Measurements from ENCODE around the gene DMAC2L. TPM values are rescaled to one million over a fixed set of nuclear protein-coding genes. Genes with fewer than 3 reads are reported as not detected.

The DMAC2L gene
- total and polyA plus RNA-seq, 10 of the 15 experiments (the other 5 are each of a cell fraction or from before 2014, with no cell fraction given) = 9.5 to 76.3 (median 28.2) TPM

DNA sequence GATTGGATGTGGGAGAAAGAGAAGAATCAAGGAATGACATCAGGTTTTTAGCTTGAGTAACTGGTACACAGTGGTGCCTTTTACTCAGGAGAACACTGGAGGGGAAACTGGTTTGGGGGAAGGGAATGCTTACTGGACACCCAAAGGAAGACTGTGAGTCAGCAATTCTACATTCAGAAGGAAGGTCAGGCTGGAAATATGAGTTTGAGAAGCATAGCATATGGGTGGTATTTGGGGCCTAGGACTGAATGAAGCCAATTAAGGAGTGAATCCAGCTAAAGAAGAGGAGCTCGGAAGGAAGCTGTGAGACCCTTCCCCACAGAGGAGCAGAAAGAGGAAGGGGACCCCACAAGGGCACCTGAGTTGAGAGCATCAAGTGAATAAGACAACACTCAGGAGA is 35.4 kb downstream of the DMAC2L start:
- ChIA-PET RAD21 (ENCODE audit: unreplicated experiment) (interaction anchor here (1.1 kb wide), 1 partner anchor 175 kb away, joined by 3 read pairs; no protein-coding TSS in a partner anchor), CTCF (interaction anchor here (0.8 to 2.1 kb wide), 7 partner anchors 10 to 430 kb away, joined by 3 to 6 read pairs (median 3); partner anchors contain the start of gene CDKL1), POLR2A (interaction anchor here (1.2 kb wide), 1 partner anchor 10 kb away, joined by 3 read pairs; no protein-coding TSS in a partner anchor), SMC1A (ENCODE audit: uncharacterized antibody, unreplicated experiment) (interaction anchor here (1.9 kb wide), 1 partner anchor 15 kb away, joined by 7 read pairs; no protein-coding TSS in a partner anchor)
- Histone ChIP-seq H4K20me1 (ENCODE audit: control insufficient read depth, insufficient read depth) (no peaks in the 10 kb centered on the region), H3K4me1 (ENCODE audit: control insufficient read depth, insufficient read depth, low read length) (peaks cover 9% of the 10 kb centered on the region), H3K9me3 (replicated peaks; ENCODE audit: control insufficient read depth, insufficient read depth, low read length) (no peaks in the 10 kb centered on the region), H2AFZ (ENCODE audit: control insufficient read depth, low read depth, low read length) (no peak overlapping the region), H3K27ac (ENCODE audit: control insufficient read depth, insufficient read depth) (no peak overlapping the region), H3K4me2 (ENCODE audit: control insufficient read depth, insufficient read depth) (no peak overlapping the region), H3K27me3 (replicated peaks in 1 of 2; ENCODE audit: control insufficient read depth in 2 of 2, insufficient read depth in 2 of 2, low read length in 1 of 2) (no peaks in the 10 kb centered on the region), H3K79me2 (ENCODE audit: control insufficient read depth, insufficient read depth, low read length) (no peaks in the 10 kb centered on the region), H3K36me3 (ENCODE audit: control insufficient read depth in 2 of 2, insufficient read depth in 2 of 2, low read length in 1 of 2) (no peaks in the 10 kb centered on the region; a peak in 1 of 4 replicates), H3K9ac (ENCODE audit: control insufficient read depth, insufficient read depth, low read length) (no peak overlapping the region), H3K4me3 (no peak overlapping the region)
- intact Hi-C loops (cut with micrococcal nuclease; ENCODE audit: unreplicated experiment) = loop anchor here (10.0 kb wide), 1 partner anchor 417 kb away; no protein-coding TSS in a partner anchor
- 100% methylated on average over 1 of the region's 1 CpG for WGBS (ENCODE audit: insufficient coverage, insufficient replicate concordance, low lambda C conversion rate, missing lambda C conversion rate)
- FAIRE-seq (no peak), DNase-seq (ENCODE audit: low read depth, low spot score) (no peak), ATAC-seq (no peak)
- in situ Hi-C loops (cut with MboI) = no loop called here
- BruUV-seq (replicated peaks) = no TSS peak
- TF ChIP-seq STAT3 (IDR thresholded peaks at IDR 0.05; ENCODE audit: low read depth, low read length) (no peak), BACH1 (IDR thresholded peaks at IDR 0.05; ENCODE audit: borderline replicate concordance) (no peak), MXI1 (IDR thresholded peaks at IDR 0.05; ENCODE audit: low read depth, low read length) (no peak), KDM1A (IDR thresholded peaks at IDR 0.05; ENCODE audit: borderline replicate concordance) (no peak), BMI1 (IDR thresholded peaks at IDR 0.05; ENCODE audit: borderline replicate concordance) (no peak), NR2C2 (IDR thresholded peaks at IDR 0.05; ENCODE audit: borderline replicate concordance, control insufficient read depth, insufficient read length, low read depth) (no peak), EED (IDR thresholded peaks at IDR 0.05; ENCODE audit: low read depth) (no peak), KAT2A (conservative IDR thresholded peaks at IDR 0.05; ENCODE audit: control insufficient read depth, low read depth, low read length) (no peak)
- TF ChIP-seq, protein P1, sequence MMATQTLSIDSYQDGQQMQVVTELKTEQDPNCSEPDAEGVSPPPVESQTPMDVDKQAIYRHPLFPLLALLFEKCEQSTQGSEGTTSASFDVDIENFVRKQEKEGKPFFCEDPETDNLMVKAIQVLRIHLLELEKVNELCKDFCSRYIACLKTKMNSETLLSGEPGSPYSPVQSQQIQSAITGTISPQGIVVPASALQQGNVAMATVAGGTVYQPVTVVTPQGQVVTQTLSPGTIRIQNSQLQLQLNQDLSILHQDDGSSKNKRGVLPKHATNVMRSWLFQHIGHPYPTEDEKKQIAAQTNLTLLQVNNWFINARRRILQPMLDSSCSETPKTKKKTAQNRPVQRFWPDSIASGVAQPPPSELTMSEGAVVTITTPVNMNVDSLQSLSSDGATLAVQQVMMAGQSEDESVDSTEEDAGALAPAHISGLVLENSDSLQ (IDR thresholded peaks at IDR 0.05) = no peak
- TF ChIP-seq, protein P2, sequence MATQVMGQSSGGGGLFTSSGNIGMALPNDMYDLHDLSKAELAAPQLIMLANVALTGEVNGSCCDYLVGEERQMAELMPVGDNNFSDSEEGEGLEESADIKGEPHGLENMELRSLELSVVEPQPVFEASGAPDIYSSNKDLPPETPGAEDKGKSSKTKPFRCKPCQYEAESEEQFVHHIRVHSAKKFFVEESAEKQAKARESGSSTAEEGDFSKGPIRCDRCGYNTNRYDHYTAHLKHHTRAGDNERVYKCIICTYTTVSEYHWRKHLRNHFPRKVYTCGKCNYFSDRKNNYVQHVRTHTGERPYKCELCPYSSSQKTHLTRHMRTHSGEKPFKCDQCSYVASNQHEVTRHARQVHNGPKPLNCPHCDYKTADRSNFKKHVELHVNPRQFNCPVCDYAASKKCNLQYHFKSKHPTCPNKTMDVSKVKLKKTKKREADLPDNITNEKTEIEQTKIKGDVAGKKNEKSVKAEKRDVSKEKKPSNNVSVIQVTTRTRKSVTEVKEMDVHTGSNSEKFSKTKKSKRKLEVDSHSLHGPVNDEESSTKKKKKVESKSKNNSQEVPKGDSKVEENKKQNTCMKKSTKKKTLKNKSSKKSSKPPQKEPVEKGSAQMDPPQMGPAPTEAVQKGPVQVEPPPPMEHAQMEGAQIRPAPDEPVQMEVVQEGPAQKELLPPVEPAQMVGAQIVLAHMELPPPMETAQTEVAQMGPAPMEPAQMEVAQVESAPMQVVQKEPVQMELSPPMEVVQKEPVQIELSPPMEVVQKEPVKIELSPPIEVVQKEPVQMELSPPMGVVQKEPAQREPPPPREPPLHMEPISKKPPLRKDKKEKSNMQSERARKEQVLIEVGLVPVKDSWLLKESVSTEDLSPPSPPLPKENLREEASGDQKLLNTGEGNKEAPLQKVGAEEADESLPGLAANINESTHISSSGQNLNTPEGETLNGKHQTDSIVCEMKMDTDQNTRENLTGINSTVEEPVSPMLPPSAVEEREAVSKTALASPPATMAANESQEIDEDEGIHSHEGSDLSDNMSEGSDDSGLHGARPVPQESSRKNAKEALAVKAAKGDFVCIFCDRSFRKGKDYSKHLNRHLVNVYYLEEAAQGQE (IDR thresholded peaks at IDR 0.05; ENCODE audit: low read depth, low read length) = no peak
- TF ChIP-seq, protein P3, sequence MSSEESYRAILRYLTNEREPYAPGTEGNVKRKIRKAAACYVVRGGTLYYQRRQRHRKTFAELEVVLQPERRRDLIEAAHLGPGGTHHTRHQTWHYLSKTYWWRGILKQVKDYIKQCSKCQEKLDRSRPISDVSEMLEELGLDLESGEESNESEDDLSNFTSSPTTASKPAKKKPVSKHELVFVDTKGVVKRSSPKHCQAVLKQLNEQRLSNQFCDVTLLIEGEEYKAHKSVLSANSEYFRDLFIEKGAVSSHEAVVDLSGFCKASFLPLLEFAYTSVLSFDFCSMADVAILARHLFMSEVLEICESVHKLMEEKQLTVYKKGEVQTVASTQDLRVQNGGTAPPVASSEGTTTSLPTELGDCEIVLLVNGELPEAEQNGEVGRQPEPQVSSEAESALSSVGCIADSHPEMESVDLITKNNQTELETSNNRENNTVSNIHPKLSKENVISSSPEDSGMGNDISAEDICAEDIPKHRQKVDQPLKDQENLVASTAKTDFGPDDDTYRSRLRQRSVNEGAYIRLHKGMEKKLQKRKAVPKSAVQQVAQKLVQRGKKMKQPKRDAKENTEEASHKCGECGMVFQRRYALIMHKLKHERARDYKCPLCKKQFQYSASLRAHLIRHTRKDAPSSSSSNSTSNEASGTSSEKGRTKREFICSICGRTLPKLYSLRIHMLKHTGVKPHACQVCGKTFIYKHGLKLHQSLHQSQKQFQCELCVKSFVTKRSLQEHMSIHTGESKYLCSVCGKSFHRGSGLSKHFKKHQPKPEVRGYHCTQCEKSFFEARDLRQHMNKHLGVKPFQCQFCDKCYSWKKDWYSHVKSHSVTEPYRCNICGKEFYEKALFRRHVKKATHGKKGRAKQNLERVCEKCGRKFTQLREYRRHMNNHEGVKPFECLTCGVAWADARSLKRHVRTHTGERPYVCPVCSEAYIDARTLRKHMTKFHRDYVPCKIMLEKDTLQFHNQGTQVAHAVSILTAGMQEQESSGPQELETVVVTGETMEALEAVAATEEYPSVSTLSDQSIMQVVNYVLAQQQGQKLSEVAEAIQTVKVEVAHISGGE (CRISPR knock-in tag; IDR thresholded peaks at IDR 0.05) = no peak
